Activated CD4-positive, alpha-beta memory T cell treated with anti-CD3 and anti-CD28 coated beads for 36 hours (primary cell): ENCODE results near the gene PCAT7. TPM values are rescaled to one million over a fixed set of nuclear protein-coding genes. Genes with fewer than 3 reads are reported as not detected.
"Not testable (repeated sequence)": the region's sequence is repeated elsewhere in the genome, so short reads cannot be mapped to it uniquely, and the experiment has no call there.

Experiments
- CTCF ChIA-PET: fragments of 350-600 bp; sonication (Branson Sonifier 250); formaldehyde crosslinking; loops from one replicate; lab custom pipeline; 2021; ENCODE audit warnings: antibody characterized with exemption, inconsistent platforms; lab: Charles Lee
- POLR2A ChIA-PET: fragments of 350-600 bp; sonication (Branson Sonifier 250); formaldehyde crosslinking; loops from one replicate; lab custom pipeline; 2021; ENCODE audit warnings: antibody characterized with exemption; lab: Charles Lee
- DNase-seq: peaks from one replicate; pipeline ENCODE4 v3.0.0-alpha.2; 2020
- H3K27ac Mint-ChIP-seq: one replicate; pipeline ENCODE4 v1.8.0; 2021; ENCODE audit warnings: mixed read lengths
- H3K27me3 Mint-ChIP-seq: one replicate; pipeline ENCODE4 v1.8.0; 2021; ENCODE audit warnings: mixed read lengths
- H3K36me3 Mint-ChIP-seq: one replicate; pipeline ENCODE4 v1.8.0; 2021; ENCODE audit warnings: mixed read lengths
- H3K4me1 Mint-ChIP-seq: one replicate; pipeline ENCODE4 v1.8.0; 2021; ENCODE audit warnings: low read depth, mixed read lengths
- H3K4me3 Mint-ChIP-seq: one replicate; pipeline ENCODE4 v1.8.0; 2021; ENCODE audit warnings: mild to moderate bottlenecking, mixed read lengths
- H3K9me3 Mint-ChIP-seq: one replicate; pipeline ENCODE4 v1.8.0; 2021; ENCODE audit warnings: mixed read lengths
- intact Hi-C: fragments of 100-400 bp; cut with micrococcal nuclease; formaldehyde crosslinking; loops from one replicate; pipeline ENCODE4 v1.15.1; 2023
- total RNA-seq, 2 experiments: library from RNA; stranded (reverse); gene quantifications; one replicate each; pipeline ENCODE4 v1.2.3, GENCODE V29; 2021

Gene PCAT7
- total RNA-seq, 2 experiments from 2014 or later: not detected

- Mint-ChIP-seq H3K27me3 (peaks cover 2% of the 10 kb centered on the region), H3K4me1 (no peaks in the 10 kb centered on the region), H3K36me3 (no peaks in the 10 kb centered on the region), H3K27ac (no peak overlapping the region), H3K4me3 (no peak overlapping the region), H3K9me3 (peaks cover 5% of the 10 kb centered on the region)
- ChIA-PET POLR2A (no interaction called here), CTCF (no interaction called here)
- no peak for DNase-seq
- intact Hi-C loops: no loop called here
Measured at GRCh38 chr9:94567271-94567670, 12.4 kb downstream of the PCAT7 start.

- Mint-ChIP-seq H3K27ac (no peak overlapping the region), H3K36me3 (no peaks in the 10 kb centered on the region), H3K9me3 (peaks cover 5% of the 10 kb centered on the region), H3K4me1 (no peaks in the 10 kb centered on the region), H3K27me3 (peaks cover 1% of the 10 kb centered on the region), H3K4me3 (no peak overlapping the region)
- intact Hi-C loops: no loop called here
- POLR2A ChIA-PET: no interaction called here
- CTCF ChIA-PET: no interaction called here
- no peak for DNase-seq
Measured at GRCh38 chr9:94568250-94568889, 13.5 kb downstream of the PCAT7 start.

- H3K9me3 Mint-ChIP-seq: peaks cover 3% of the 10 kb centered on the region
Measured at GRCh38 chr9:94568972-94569712, 14.3 kb downstream of the PCAT7 start.

GRCh38 chr9:94576131-94576530 is 21.2 kb downstream of the PCAT7 start:
- no peaks in the 10 kb centered on the region for H3K4me1 Mint-ChIP-seq
- ChIA-PET CTCF (no interaction called here), POLR2A (no interaction called here)
- intact Hi-C loops: no loop called here
- no peaks in the 10 kb centered on the region for H3K9me3 Mint-ChIP-seq
- no peaks in the 10 kb centered on the region for H3K36me3 Mint-ChIP-seq
- DNase-seq: no peak
- peaks cover 6% of the 10 kb centered on the region for H3K27me3 Mint-ChIP-seq
- no peak overlapping the region for H3K27ac Mint-ChIP-seq
- H3K4me3 Mint-ChIP-seq: no peak overlapping the region

More at GRCh38 chr9:94568972-94569712, 14.3 kb downstream of the PCAT7 start:
- H3K27me3 Mint-ChIP-seq: peaks cover 1% of the 10 kb centered on the region
- H3K36me3 Mint-ChIP-seq: no peaks in the 10 kb centered on the region
- POLR2A ChIA-PET: no interaction called here
- CTCF ChIA-PET: interaction anchor here (0.6 kb wide), 1 partner anchor 508 kb away, joined by 3 read pairs; no protein-coding TSS in a partner anchor
- no peak overlapping the region for H3K4me3 Mint-ChIP-seq
- intact Hi-C loops: no loop called here
- no peak overlapping the region for H3K27ac Mint-ChIP-seq
- DNase-seq: no peak
- no peaks in the 10 kb centered on the region for H3K4me1 Mint-ChIP-seq

GRCh38 chr9:94577036-94577435 is 22.2 kb downstream of the PCAT7 start:
- intact Hi-C loops: no loop called here
- POLR2A ChIA-PET: no interaction called here
- no peak overlapping the region for H3K4me3 Mint-ChIP-seq
- no peak for DNase-seq
- no peaks in the 10 kb centered on the region for H3K36me3 Mint-ChIP-seq
- H3K4me1 Mint-ChIP-seq: no peaks in the 10 kb centered on the region
- peaks cover 6% of the 10 kb centered on the region for H3K27me3 Mint-ChIP-seq
- no peaks in the 10 kb centered on the region for H3K9me3 Mint-ChIP-seq
- no peak overlapping the region for H3K27ac Mint-ChIP-seq
- CTCF ChIA-PET: interaction anchor here (0.6 kb wide), 1 partner anchor 840 kb away, joined by 5 read pairs; no protein-coding TSS in a partner anchor

GRCh38 chr9:94577571-94577970 is 22.7 kb downstream of the PCAT7 start:
- no peak overlapping the region for H3K4me3 Mint-ChIP-seq
- H3K4me1 Mint-ChIP-seq: no peaks in the 10 kb centered on the region
- ChIA-PET CTCF (interaction anchor here (0.6 kb wide), 1 partner anchor 840 kb away, joined by 5 read pairs; no protein-coding TSS in a partner anchor), POLR2A (no interaction called here)
- no peak overlapping the region for H3K27ac Mint-ChIP-seq
- intact Hi-C loops: no loop called here
- peaks cover 5% of the 10 kb centered on the region for H3K27me3 Mint-ChIP-seq
- no peaks in the 10 kb centered on the region for H3K36me3 Mint-ChIP-seq
- no peak for DNase-seq
- H3K9me3 Mint-ChIP-seq: no peaks in the 10 kb centered on the region

GRCh38 chr9:94581728-94582127 is 26.8 kb downstream of the PCAT7 start:
- no peak overlapping the region for H3K4me3 Mint-ChIP-seq
- peaks cover 15% of the 10 kb centered on the region for H3K4me1 Mint-ChIP-seq
- no peak for DNase-seq
- no peaks in the 10 kb centered on the region for H3K36me3 Mint-ChIP-seq
- no peaks in the 10 kb centered on the region for H3K9me3 Mint-ChIP-seq
- POLR2A ChIA-PET: no interaction called here
- intact Hi-C loops: no loop called here
- H3K27me3 Mint-ChIP-seq: no peaks in the 10 kb centered on the region
- CTCF ChIA-PET: no interaction called here
- no peak overlapping the region for H3K27ac Mint-ChIP-seq

GRCh38 chr9:94584555-94584954 is 29.7 kb downstream of the PCAT7 start:
- POLR2A ChIA-PET: no interaction called here
- DNase-seq: peak; percentile 12
- H3K27ac Mint-ChIP-seq: no peak overlapping the region

GRCh38 chr9:94586316-94586715 is 31.4 kb downstream of the PCAT7 start:
- DNase-seq: no peak
- Mint-ChIP-seq H3K36me3 (no peaks in the 10 kb centered on the region), H3K4me3 (no peak overlapping the region), H3K27me3 (peaks cover 12% of the 10 kb centered on the region), H3K9me3 (no peaks in the 10 kb centered on the region), H3K4me1 (peaks cover 22% of the 10 kb centered on the region), H3K27ac (no peak overlapping the region)
- intact Hi-C loops: no loop called here
- ChIA-PET CTCF (interaction anchor here (1.2 to 1.3 kb wide), 2 partner anchors 37 to 545 kb away, joined by 3 read pairs; no protein-coding TSS in a partner anchor), POLR2A (no interaction called here)

More at GRCh38 chr9:94584555-94584954, 29.7 kb downstream of the PCAT7 start:
- CTCF ChIA-PET: no interaction called here
- intact Hi-C loops: no loop called here
- peaks cover 22% of the 10 kb centered on the region for H3K4me1 Mint-ChIP-seq
- H3K9me3 Mint-ChIP-seq: no peaks in the 10 kb centered on the region
- H3K36me3 Mint-ChIP-seq: no peaks in the 10 kb centered on the region
- H3K27me3 Mint-ChIP-seq: peaks cover 8% of the 10 kb centered on the region
- H3K4me3 Mint-ChIP-seq: no peak overlapping the region

GRCh38 chr9:94586814-94587213 is 31.9 kb downstream of the PCAT7 start:
- DNase-seq: peak; percentile 16
- H3K36me3 Mint-ChIP-seq: no peaks in the 10 kb centered on the region
- CTCF ChIA-PET: interaction anchor here (1.2 kb wide), 1 partner anchor 36 kb away, joined by 3 read pairs; no protein-coding TSS in a partner anchor
- H3K9me3 Mint-ChIP-seq: no peaks in the 10 kb centered on the region
- POLR2A ChIA-PET: no interaction called here
- no peak overlapping the region for H3K4me3 Mint-ChIP-seq
- no peak overlapping the region for H3K27ac Mint-ChIP-seq
- peaks cover 22% of the 10 kb centered on the region for H3K4me1 Mint-ChIP-seq
- H3K27me3 Mint-ChIP-seq: peaks cover 12% of the 10 kb centered on the region
- intact Hi-C loops: no loop called here

GRCh38 chr9:94588681-94589080 is 33.8 kb downstream of the PCAT7 start:
- peaks cover 12% of the 10 kb centered on the region for H3K27me3 Mint-ChIP-seq
- H3K4me3 Mint-ChIP-seq: no peak overlapping the region
- peaks cover 22% of the 10 kb centered on the region for H3K4me1 Mint-ChIP-seq
- POLR2A ChIA-PET: no interaction called here
- no peak overlapping the region for H3K27ac Mint-ChIP-seq
- no peaks in the 10 kb centered on the region for H3K9me3 Mint-ChIP-seq
- DNase-seq: no peak
- intact Hi-C loops: no loop called here
- no peaks in the 10 kb centered on the region for H3K36me3 Mint-ChIP-seq
- CTCF ChIA-PET: no interaction called here

GRCh38 chr9:94591046-94591545 is 36.2 kb downstream of the PCAT7 start:
- H3K4me3 Mint-ChIP-seq, H3K9me3 Mint-ChIP-seq, H3K27ac Mint-ChIP-seq, H3K36me3 Mint-ChIP-seq, CTCF ChIA-PET, intact Hi-C loops, DNase-seq, POLR2A ChIA-PET: not testable (repeated sequence)
- peaks cover 13% of the 10 kb centered on the region for H3K27me3 Mint-ChIP-seq
- peaks cover 11% of the 10 kb centered on the region for H3K4me1 Mint-ChIP-seq
